Measurements from ENCODE around the gene APP.

APP gene

DNA sequence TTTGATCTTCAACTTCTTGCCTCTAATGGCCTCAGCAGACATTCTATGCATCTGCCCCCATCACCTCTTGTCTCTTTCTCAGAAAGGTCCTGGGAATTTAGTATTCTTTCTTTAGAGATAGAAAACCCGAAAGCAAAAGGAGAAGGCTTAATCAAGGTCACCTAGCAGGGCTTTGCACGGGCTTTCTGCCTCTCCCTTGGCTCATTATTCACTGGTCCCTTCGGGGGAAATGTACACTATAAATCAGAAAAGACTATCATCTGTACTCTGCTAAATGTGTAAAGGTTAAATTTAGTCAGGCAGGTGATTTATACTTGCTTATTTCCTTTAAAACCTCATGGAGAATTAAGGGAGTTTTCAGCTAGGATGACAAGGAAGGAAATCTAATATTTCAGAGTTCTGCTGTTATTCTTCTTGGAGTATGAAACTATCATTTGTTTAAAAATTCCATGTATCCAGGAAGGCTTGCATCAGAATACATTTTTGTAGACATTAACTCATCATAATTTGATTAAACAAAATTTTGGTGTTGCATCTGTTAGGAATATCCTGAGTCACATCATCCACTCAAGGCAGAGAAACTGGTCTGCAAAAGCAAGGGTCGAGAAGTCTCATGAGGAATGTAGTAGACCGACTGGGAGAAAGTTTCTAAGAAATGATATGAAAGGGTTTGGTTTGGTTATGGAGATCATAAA, 311.2 kb downstream of the APP start:
- no peak for DNase-seq

DNA sequence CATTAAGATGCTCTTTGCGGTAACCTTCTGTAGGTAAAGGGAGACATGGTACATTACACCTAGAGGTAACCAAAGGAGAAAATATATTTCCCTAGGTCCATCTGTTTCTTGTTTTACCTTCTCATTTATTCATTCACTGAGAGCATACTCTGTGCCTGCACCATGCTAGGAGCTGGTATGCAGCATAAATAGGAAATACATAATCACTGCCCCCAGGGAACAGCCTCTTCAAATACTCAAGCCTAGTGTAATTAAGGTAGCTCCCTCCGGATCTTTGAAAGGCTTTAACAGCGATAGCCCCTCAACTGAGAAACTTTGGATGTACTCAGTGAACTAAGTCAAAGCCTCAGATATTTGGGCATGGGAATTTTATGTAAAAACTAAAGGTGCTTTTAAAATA, 312.2 kb downstream of the APP start:
- no peak for DNase-seq

DNA sequence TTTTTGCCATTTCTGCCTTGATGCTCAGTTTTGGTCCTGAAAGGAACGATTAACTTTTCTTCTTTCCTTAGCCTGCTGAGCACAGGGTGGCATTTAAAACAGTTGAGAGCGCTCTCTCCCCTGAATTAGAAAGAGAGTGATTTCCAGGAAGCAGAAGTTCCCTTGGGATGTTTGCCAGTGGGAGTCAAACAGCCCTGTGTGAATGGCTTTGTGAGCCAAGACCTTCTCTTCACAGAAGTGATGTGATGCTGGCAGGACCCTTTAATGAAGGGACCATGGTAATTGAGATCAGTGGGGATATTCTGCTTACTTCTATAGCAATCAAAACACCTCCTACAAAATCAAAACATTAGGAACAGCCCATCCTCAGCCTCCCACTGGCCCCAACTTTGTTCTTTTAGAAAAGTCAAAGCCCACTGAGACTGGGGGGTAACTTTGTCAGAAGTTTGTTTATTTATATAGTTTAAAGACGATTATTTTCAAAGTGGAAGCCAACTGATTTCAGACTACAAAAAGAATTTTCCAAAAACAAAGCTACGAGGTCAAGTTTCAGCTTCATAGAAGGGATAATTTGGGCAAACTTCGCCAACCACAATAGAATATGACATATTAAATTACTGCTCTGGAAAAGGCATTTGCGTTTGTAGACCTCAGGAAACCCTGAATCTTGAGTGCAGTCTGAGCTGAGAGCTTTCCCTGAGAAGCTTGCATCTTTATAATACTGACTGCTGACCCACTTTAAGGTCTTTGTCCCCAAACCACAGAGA, 313.1 kb downstream of the APP start:
- DNase-seq, result no peak

DNA sequence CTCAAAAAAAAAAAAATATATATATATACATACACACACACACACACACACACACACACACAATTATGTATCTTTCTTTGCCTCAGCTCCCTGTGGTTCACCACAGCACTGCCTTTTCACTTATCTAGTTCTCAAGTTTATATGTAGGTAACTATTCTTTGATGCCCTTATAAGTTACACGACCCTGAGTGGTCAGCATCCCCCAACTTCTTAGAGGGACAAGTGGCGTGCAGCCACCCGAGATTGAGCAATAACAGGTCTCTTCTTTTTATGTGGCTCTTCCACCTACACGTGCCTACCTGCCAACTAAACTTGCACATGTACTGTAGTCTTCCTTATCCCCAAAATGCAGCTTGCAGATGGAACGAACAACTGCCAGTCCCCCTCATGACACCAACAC, 315.0 kb downstream of the APP start:
- no peak for DNase-seq

DNA sequence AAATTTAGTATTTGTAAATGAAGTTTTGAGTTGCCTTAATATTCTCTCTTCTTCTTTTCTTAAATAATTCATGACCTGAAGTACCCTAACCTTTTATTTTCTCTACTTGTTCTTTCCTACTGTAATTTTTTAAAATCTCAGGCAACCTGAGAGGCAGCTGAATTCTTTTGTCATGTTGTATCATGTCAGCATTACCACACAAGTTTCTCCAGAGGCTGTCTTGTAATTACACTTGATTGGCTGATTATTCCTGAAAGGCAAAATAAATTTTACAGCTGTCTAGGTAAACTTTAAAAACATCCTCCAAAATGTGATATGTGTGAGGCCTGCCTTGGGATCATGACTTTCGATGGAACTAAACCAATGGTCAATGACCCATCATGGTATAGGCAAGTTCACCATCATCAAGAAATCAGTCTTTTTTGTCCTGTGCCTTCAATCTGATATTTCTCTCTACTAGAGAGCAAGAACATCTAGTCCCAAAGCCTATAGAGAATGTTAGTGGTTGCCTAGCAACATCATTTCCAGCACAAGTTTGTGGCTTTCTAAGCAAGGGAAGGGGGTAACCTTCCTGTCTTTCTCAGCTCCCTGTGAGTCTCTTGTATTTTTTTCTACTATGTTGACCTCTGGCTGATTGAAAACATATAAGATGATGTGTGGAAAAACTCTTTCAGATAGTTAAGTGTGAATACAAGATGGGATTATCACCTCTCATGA, 320.3 kb downstream of the APP start:
- no peak for DNase-seq

DNA sequence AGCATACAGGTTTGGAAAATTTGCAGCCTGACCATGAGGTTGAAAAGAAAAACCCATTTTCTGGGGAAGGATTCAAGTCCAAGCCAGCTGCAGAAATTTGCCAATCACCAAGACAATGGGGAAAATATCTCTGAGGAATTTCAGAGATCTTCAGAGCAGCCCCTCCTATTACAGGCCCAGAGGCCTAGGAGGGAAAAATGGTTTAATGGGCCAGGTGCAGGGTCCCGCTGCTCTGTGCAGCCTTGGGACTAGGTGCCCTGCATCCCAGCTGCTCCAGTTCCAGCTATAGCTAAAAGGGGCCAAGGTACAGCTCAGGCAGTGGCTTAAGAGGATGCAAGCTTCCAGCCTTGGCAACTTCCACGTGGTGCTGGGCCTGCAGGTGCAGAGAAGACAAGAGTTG, 322.3 kb downstream of the APP start:
- no peak for DNase-seq

DNA sequence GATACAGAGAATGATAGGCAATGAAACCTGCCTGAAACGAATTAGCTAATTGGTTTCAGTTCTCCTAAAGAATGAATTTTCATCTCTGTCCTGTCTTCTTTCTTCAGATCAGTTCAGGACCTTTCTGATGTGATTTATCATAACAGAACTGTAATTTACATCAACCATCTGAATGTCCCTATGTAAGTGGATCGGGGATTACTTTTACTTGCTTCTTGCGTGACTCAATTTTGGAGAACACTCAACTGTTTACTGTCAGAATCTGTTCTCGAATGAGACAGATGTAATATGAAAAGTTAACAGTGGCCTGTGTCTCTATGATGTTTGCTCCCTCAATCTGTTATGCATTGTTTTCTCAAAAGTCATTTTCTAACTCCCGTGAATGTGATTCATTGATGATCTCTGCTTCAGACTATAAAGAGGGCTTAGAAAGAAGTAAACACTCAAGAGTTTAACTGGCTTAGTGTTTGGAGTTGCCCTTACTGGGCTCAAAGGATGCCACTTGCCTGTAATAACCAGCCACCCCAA, 324.8 kb downstream of the APP start:
- DNase-seq, result no peak

DNA sequence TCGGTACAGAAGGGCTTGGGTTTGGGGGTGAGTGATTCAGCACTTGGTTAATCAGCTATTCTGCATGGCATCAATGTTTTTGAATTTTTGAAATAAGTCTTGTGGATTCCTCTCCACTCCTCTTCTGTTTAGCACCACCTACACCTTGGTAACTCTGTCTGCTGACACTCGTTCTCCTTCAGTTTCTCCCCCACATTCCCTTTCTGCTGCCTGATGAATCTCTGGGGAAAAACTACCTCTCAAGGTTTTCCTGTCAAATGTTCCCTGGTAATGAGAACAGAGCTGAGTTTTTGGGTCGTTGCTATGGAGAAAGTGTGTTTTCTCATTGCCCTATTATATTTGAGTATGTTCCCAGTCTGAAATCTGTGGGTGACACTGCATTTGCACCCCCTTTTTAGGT, 327.6 kb downstream of the APP start:
- DNase-seq, result no peak

DNA sequence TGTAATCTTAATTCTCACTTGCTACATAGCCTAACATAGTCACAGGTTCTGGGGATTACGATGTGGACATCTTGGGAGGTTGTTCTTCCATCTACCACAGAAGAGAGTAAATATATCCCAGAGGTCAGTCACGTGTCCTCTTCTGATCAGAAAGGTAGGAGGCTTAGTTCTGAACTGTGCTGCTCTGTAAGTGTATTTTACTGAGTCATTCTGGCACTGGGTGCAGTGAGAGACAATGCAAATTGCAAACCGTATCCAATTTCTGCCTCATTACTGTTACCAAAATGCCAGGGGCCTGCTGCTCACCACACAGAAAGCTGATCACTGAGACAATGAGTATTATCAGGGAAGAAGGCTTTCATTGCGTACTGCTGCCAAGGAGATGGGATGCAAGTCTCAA, 331.8 kb downstream of the APP start:
- no peak for DNase-seq

DNA sequence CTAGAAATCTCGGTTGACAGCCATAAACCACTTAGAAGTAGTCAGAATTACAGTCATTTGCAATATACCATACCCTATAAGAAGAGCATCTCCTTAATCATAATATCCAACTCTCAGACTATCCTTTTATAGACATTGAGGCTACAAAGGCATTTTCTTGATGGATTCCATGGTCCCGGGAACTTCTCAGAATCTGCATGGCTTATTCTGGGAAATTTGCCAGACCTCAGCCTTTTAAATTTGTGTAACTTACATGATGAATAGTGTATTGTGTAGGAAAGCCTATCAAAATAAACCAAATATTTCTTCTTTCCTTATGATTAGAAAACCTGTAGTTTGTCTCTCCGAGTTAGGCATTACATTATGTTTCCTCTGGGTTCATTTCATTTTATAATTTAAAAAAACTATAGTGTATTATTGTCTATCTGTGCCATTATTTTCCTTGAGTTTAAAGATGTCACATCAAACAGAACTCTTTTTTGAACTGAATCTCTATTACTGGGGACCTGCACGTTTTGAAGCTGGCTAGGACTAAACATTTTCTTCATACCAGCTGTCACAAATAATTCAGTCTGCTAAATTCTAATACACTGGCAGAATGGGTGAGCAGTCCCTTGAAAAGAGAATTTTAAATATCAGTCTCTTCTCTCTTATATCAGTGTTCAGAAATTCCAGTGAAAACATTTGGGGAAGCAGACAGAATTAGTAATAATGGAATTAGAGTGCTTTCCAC, 332.9 kb downstream of the APP start:
- no peak for DNase-seq

DNA sequence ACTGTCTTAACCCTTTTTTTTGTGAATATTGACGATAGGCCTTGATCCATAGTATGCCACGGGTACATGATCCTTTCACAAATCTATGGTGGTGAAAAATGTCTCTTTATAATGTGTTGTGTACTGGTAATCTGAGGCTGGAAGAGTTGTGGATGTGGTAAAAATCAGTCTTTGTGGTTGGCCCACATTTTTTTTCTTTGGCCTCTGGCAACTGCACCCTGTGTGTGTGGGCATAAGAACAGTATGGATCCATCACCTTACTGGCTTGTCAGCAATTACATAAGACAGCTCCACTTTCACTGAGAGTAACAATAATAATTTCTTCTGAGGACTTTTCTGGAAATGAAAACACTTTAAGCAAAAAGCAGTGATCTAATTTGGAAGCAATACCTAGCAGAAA, 334.2 kb downstream of the APP start:
- no peak for DNase-seq

DNA sequence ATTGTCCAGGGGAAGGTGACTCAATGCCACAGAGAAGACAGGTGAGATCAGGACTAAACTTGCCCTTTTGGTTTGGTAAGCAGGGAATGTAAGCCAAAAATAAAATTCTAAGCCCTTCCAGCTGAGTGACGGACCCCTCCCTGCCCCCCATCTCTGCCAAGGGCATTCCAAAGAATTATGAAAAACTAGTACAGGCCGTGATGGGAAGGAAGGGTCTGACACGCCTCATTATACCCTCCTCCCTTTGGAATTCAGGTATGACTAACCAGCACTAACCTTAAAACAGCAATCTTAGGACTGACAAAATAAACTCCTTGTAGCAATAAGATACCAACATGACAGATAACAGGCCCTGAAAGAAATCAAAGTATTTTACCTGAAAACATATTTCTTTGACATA, 336.2 kb downstream of the APP start:
- DNase-seq, result no peak

DNA sequence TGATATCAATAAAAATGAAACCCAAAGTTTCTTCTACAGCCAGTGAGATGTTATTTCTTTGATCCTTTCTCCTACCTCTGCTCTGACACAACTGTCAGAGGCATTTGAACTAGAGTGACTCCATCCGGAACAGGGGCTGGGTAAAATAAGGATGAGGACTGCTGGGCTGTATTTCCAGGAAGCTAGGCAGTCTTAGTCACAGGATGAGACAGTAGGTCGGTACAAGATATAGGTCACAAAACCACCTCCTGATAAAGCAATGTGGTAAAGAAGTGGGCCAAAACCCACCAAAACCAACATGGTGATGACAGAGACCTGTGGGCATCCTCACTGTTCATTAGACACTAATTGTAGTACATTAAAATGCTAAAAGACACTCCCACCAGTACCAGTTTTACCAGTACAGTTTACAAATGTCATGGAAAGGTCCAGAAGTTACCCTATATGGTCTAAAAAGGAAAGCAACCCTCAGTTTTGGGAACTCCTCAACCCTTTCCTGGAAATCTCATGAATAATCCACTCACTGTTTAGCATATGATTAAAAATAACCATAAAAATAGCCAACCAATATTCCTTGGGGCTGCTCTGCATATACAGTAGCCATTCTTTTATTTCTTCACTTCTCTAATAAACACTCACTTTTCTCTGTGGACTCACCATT, 339.1 kb downstream of the APP start:
- DNase-seq, result no peak

Measured in NCI-H1105 (cell line).